Activated CD8-positive, alpha-beta memory T cell treated with anti-CD3 and anti-CD28 coated beads for 24 hours (primary cell): ENCODE measurements around the gene ENGASE.

ENCODE experiments used
- DNase-seq: peaks from one replicate; pipeline ENCODE4 v3.0.0-alpha.2; 2020

The ENGASE gene

DNA sequence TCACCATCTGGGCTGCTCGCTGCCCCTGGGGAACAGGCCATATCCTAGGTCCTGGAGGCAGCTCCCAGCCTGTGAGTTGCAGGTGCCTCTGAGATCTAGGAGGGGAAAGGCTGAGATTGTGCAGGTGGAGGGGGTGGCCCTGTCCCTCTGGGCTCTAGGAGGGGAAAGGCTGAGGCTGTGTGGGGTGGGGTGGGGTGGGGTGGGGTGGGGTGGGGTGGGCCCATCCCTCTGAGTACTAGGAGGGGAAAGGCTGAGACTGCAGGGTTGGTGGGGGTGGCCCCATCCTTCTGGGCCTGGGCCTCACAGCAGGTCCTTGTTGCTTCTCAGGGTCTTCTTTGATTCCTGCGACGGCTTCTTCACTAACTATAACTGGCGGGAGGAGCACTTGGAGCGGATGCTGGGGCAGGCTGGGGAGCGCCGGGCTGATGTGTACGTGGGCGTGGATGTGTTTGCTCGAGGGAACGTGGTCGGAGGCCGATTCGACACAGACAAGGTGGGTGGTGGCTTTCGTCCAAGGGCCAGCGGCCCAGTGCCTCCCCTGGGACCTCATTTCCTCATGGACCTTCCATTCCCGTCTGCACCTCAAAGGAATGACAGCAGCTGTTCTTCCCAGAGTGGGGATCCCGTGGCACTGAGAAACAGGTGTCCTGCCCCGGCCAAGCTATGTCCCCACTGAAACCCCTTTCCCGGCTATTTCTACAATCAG is 7.1 kb downstream of the ENGASE start:
- DNase-seq, result no peak

DNA sequence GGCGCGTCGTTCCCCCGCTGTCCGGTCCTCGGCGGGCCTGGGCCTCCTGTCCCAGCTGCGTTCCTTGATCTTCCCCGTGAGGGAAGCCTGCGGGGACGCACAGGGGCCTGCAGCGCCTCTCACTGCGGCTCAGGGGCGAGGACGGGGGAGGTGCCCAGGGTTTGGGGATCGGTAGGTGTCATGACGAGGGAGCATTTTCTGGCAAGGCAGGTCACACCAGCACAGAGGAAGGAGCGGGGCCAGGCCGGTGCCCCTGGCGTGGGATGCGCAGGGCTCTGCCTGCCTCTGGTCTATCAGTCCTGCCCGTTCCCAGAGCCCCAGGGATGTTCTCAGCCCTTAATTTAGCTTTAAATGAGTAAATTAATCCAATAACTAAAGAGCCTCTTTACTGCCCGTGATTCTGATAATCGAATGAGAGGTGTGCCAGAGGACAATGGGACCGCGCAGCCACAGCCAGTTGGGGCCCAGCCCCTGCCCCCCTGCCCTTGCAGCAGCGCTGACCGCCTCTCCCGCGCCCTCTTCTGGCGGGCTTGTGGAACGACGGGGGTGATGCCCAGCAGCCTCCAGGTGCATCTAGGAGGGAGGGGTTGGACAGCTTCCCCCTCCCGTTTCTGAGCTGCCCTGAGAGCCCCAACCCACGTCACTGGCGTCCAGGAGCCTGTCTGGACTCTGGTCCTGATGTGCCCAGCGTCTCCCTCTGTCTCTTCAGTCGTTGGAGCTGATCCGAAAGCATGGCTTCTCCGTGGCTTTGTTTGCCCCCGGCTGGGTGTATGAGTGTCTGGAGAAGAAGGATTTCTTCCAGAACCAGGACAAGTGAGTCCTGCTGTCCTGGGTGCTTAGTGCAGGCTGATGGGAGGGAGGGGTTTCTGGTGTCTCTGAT is 7.9 kb downstream of the ENGASE start:
- peak; percentile 74 for DNase-seq

DNA sequence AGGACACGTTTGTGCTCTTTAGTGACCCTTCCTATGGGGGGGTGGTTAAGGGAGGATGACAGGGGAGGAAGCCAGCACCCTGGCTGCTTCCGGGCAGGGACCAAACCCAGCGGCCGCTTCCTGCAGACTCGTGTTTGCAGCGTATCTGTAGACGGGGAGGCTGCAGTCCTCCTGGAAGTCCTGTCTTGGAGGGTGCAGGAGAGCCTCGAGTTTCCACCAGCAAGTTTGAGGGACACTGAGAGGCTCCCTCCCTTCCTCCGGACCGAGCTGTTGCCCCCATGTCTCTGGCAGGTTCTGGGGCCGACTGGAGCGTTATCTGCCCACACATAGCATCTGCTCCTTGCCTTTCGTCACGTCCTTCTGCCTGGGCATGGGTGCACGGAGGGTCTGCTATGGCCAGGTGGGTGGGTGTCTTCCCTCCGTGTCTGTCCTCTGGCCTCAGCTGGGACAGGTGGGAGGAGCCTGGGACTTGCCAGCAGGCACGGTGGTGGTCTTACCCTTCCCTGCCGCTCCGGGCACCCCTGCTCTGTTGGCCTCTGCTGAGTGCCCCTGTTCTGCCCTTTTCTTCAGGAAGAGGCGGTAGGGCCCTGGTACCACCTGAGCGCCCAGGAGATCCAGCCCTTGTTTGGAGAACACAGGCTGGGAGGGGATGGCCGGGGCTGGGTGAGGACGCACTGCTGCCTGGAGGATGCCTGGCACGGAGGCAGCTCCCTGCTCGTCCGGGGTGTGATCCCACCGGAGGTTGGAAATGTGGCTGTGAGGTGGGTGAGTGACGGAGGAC is 8.8 kb downstream of the ENGASE start:
- no peak for DNase-seq

DNA sequence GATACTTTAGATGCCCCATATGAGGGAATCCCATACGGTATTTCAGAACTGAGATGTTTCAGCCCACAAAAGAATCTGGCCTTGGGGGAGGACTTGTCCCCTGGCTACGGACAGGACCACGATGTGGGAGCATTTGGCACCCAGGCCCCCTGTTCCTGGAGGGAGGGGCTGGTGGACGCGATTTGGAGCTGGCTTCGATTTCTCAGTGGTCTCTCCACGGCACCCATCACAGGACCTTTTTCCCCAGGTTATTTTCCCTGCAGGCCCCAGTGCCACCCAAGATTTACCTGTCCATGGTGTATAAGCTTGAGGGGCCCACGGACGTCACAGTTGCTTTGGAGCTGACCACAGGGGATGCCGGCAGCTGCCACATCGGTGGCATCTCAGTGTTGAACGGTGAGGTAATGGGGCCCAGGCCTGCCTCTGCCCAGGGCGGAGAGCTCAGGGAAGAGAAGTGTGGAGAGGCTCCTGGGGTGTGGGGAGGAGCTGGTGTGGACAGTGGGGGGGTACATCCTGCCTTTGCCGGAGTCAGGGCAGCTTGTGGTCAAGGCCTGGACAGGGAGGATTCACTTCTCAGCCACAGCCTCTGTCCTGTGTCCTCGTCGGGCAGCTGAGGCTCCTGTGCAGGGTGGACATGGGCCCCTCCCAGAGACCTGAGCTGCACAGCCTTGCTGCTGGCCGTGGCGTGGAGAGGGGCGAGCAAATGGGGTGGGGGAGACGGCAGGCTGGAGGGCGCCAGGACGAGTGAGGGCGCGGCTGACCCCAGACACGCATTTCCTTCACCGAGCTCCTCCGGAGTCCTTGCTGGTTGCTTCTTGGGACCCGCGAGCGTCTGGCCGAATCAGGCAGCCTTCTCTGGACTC is 9.9 kb downstream of the ENGASE start:
- DNase-seq, result no peak

DNA sequence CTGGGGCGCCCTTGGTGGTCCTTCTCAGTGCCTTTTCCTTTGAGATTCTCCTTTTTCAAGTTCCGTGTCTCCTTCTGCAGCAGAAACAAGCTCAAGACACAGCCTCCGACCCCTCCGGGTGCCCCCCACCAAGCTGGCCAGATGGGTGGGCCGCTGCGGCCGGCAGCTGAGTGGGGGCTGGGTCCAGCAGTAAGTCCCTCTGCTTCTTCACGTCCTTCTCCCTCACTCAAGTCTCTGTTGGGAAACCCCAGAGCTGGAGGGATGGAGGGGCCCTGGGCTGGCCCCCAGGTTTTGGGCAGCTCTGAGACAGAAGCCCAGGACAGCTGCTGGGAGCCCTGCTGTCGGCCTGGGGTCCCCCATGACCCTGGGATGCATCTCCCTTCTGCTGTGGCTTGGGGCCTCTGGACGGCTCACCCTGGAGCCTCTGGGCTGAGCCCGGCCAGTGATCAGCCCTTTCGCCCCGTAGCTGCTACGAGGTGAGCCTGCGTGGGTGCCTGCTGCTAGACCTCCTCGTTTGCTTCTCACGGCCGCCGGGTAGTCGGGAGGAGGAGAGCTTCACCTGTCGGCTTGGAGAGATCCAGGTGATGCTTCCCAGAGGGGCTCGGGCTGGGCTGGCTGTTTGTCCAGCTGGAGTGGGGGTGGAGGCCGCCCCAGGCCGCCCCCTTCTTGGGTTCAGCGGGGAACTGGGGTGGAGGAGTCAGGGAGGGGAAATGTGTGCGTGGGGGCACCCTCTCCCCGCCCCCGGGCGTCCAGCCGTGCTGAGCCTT is 10.7 kb downstream of the ENGASE start:
- DNase-seq, result no peak

DNA sequence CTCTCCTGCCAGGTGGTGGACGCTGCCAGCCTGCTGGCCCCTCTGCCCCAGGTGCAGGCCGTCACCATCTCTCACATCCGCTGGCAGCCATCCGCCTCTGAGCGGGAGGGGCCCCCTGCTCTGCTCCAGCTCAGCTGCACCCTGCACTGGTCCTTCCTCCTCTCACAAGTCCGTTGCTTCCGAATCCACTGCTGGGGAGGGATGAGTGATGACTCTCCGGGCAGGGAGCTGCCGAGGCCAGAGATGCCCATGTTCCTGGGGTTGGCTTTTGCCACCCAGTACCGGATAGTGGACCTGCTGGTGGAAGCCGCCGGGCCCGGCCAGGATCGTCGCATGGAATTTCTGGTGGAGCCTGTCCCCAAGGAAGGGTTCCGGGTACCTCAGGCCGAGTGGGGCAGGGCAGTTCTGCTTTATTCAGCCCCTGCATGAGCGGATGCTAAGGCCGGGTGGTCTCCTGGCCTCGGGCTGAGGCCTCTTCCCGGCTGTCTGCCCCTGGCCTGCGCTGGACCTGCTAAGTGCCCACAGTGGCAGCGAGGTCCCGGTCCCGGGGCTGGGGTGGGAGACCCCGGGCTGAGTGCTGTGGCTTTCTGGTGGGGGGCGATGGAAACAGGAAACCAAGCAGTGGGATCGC is 11.4 kb downstream of the ENGASE start:
- DNase-seq, result no peak

DNA sequence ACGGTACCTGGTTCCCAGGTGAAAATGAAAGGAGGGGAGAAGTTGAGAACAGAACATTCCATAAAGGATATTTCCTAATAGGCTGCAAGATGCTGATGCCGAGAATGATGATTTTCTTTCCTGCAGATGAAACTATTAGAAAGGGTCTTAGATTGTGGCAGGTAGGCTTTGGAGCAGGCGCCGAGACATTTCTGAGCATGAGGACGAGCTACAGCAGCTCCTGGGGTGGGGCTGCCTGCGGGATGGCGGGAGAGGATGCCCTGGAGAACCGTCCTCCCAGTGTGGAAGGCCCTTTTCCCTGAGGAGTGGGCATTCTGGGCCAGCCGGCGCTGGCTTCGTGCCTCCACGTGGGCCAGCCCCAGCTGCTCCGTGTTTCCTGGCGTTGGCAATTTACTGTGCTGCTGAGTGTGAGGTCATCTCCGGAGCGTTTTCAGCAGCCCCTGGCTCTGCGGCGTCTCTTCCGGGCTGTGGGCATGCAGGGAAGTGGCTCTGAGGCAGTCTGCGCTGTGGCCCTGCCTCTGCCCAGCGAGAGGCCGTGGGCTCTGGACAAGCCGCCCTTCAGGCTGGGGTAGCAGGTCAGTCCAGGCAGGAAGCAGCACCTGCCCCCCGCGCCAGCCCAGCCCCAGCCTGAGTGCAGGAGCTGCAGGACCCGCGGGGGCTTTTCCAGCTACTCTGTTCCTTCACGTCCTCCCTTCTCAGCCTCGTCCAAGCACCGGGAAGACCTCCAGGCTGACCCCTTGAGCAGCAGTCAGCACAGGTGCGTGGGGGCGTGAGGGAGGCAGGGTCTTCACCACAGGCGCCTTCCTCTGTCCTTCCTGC is 12.2 kb downstream of the ENGASE start:
- DNase-seq, result no peak

DNA sequence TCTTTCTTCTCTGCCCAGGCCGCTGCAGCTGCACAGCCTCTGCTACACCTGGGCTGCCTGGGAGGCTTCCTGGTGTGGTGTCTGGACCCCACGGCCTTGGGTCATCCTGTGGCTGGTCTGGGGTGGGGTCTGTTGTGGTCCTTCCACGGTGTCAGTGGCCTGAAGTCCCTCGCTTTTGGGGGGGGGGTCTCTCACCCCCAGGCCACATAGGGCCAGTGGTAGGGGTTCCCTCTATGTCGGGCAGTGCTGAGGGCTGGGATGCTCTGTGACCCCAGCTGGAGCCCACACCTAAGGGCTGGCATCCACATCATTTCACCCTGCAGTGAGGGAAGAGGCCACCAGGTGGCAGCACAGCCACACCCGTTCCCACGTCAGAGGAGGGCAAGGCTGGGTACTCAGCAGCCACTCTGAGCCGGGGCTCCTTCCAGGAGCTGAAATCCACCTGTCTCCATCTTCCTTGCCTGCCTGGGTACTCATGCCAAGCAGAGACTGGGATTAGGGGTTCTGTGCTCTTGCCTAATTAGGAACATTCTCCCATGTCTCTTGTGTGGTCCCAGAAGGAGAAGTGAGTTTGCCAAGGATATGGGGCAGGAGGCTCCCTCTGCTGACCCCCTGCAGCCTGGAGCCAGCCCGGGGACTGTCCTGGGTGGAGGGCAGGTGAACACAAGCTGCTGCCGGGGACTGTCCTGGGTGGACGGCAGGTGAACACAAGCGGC is 13.0 kb downstream of the ENGASE start:
- DNase-seq, result peak; percentile 85

DNA sequence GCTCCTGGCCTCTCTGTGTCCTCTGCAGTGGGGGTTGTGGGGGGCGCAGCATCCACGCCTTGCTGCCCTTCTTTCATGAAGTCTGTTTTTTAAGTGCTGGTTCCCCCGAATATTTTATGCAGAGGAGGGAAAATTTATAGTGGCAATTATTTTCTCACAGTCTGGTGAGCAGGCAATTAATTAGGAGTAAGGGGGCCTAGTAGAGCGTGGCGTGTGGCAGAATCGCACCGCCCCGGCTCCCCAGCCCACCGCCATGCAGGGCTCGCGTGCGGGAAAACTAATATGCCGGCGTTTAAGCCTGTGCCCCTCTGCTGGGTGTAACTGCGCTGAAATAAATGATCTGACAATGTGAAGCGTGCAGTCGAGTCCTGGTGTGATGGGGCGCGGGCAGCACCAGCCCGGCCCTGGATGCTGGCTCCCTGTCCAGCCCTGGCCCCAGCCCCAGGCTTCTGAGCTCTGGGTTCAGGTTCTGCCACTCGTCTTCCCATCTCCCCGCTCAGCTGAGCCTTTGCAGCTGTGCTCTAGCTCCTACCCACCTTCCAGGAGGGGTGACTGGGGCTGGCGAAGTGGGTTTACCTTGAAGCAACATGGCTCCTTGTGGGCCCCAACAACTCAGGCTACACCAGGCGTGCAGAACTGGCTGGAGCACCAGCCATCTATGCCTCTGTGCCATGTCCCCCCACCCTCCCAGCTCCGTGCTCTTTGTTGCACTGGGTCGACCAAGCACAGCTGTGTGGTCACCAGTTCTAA is 13.8 kb downstream of the ENGASE start:
- DNase-seq, result no peak

DNA sequence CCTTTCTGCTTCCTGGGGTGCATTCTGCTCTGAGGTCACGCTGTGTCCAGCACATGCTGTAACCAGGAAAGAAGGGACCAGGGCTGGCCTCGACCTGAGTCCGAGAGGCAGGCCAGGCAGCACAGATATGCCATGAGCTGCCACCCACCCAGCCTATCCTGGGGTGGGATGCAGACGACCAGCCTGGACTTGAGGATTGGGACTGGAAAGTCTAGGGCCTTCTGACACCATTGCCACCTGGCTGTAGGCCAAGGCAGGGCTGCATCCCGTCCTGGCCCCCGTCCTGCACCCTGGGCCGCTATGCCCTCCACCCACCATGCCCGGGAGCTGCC is 14.3 kb downstream of the ENGASE start:
- no peak for DNase-seq

DNA sequence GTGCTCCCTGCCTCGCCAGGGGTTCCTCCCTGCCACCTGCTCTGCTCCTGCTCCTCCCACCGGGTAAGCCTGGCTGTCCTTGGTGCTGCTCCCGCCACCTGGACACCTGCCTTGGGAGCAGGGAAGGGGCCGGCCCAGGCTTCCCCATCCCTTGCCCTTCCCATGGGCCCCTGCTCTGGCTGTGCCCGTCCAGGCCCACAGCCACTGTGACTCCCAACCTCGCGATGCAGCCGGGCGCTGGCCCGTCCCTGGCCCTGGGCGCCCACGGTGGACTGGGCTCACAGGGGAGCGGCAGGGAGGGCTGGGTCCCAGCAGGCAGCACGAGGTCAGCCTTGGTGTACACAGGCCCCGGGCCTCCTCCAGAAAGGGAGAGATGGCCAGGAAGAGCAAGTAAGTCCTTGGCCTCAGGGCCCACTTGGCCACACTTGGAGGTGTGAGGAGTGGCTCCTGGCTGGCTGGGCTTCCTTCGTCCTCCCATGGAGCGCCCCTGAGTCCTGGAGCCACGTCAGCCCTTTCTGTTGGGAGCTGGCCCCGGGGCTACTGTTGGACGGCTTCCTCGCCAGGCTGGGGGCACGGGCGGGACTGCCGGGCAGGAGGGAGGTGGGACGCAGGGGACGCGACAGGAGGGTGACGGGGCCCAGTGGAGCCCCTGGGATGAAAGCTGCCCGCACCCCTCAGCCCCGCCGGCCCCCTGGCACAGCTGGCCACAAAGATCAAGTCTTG is 15.3 kb downstream of the ENGASE start:
- DNase-seq, result no peak

DNA sequence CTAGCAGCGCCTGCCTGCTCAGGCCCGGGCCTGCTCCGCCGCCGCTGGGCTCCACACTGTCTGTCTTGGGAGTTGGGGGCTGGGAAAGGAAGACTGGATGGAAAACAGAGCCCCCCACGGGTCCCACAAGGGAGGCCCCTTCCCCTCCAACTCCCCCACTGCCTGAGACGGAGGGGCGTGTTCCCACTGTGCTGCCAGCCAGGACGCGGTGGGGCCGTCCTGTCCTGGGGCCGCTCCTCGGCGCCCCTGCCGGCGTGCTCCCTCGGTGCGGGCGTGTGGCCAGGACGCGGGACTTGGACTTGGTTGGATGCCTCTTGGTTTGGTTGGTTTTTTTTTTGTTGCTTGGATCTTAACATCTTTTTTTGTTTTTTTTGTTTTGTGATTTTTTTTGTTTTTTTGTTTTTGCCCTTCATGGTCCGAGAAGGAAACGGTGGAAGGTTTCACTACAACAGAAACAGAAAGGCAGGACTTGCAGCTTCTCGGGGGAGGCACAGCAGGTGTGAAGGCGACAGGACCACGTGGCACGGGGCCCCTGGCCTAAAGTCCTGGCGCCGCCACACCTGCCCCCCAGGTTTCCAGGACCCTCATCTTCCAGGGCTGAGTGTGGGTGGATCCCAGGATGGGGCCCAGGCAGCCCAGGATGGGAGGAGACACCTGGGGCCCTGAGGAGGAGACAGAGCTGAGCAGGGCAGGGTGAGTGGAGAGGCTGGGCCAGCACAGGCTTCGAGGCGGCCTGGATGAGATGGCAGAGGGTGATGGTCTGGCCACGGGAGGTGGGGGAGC is 16.0 kb downstream of the ENGASE start:
- DNase-seq, result no peak

DNA sequence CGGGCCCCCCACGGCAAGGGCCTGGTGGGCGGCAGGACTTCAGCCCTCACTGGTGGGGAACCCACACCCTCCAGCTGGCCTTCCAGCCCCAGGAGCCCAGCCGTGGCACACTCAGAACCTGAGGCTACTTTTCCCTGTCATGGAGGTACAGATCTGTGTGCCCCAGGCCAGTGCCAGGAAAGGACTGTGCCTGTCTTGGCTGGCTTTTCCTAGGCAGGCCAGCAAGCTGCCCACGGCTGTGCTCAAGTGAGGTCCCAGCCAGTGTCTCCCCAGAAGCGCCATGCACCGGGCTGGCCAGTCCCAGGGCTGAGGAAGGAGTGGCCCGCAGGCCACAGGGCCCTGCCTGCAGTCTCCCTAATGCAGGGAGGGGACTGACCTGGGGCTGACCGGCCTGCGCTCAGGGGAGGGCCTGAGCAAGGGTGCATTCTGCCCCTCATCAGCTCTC is 16.6 kb downstream of the ENGASE start:
- no peak for DNase-seq

DNA sequence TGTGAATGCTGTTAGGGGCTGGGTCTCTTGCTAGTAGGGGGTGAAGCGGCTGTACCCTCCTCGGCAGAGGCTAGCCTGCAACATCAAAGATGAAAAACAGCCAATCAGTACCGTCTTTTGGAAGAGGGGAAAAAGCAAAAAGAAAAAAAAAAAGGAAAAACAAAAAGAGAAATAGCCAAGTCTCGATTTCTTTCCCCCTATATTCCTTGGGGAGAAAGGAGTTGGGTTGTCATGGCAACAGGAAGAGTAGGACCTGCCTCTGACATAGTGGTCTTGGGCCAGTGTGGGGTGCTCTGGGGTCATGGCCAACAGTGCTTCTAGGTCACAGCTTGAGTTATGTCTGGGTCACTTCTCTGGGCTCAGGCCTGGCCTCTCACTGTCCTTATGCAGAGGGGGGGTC is 17.9 kb downstream of the ENGASE start:
- no peak for DNase-seq

DNA sequence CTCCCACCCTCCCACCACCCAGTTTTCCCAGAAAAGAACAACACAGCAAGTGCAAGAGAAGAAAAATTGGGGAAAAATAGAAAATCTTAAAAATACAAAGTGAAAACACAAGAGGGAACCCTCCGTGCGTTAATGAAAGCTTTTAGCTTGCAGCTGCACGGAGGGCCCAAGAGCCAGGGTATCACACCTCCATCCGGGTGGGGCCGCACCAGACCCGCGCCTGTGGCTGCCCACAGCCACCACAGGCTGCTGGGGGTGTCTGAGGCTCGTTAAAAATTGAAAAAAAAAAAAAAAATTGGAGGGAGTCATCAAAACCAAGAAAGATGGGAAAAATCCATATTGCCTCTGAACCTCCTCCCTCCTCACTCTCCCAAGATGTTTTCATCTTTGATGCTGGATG is 18.6 kb downstream of the ENGASE start:
- no peak for DNase-seq

DNA sequence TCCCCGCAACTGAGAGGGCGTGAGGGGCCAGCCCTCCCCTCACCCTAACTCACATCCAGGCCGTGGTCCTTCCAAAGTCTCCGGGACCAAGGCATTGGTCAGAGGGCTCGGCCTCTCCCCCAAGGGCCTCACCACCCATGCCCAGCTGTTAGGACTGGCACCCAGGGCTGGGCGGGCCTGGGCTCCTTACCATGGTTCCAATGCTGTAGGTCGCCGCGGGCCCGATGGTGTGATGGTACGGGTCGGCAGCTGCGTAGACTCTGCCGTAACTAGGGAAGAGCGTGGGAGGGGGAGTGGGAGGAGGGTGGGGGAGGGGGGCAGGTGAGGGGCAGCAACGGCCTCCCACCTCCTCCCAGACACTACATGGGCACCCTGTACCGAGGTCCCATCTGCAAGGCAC is 19.6 kb downstream of the ENGASE start:
- DNase-seq, result no peak

DNA sequence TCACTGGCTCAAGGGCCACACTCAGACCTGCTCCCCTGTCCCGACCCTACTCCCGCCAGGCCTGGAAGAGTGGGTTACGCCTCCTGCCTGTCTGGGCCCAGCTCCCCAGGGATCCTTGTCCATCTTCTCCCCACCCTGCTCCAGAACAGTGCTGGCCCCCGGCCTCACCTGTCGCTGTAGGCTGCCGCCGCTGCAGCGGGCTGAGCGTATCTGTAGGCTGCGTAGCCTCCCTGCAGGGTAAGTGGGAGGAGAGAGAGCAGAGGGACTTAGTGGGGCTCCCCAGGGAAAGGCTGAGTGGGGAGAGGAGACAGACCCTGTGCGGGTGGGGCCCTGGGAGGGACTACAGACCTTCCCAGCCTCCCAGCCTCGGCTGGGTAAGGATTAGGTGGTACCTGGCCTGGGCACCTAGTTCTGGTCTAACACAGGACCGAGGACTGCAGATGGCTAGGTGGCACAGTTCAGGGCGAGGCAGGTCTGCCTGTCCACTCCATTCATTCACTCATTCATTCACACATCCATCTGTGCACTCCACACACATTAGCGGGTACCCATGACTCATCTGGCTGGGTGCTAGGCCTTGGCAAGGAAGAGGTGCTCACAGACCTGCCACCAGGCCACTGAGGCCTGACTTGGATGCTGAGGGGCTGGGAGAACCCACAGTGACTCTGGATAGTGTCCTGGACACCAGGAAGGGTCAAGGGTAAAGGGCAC is 20.9 kb downstream of the ENGASE start:
- DNase-seq, result no peak
